ENCODE data around the gene NACA.
"Not testable (repeated sequence)": the region's sequence is repeated elsewhere in the genome, so short reads cannot be mapped to it uniquely, and the experiment has no call there.

The NACA gene

GRCh38 chr12:56723889-56724700, 1.0 kb downstream of the NACA start:
- no peak for DNase-seq (ENCODE audit: low read depth)

GRCh38 chr12:56723352-56723751, 1.7 kb downstream of the NACA start:
- DNase-seq (ENCODE audit: low read depth) = no peak

GRCh38 chr12:56722832-56723231, 2.3 kb downstream of the NACA start:
- no peak for DNase-seq (ENCODE audit: low read depth)

- no peak for DNase-seq (ENCODE audit: low read depth)
Measured at GRCh38 chr12:56721721-56722120, 3.4 kb downstream of the NACA start.

- DNase-seq (ENCODE audit: low read depth) = no peak
Measured at GRCh38 chr12:56721216-56721615, 3.9 kb downstream of the NACA start.

GRCh38 chr12:56720731-56721151, 4.4 kb downstream of the NACA start:
- no peak for DNase-seq (ENCODE audit: low read depth)

GRCh38 chr12:56719056-56719455, 6.0 kb downstream of the NACA start:
- DNase-seq (ENCODE audit: low read depth) = no peak

- DNase-seq (ENCODE audit: low read depth) = no peak
Measured at GRCh38 chr12:56718636-56719035, 6.5 kb downstream of the NACA start.

- DNase-seq (ENCODE audit: low read depth) = no peak
Measured at GRCh38 chr12:56718149-56718548, 7.0 kb downstream of the NACA start.

- DNase-seq (ENCODE audit: low read depth) = no peak
Measured at GRCh38 chr12:56716933-56717880, 7.9 kb downstream of the NACA start.

GRCh38 chr12:56716458-56716857, 8.6 kb downstream of the NACA start:
- no peak for DNase-seq (ENCODE audit: low read depth)

- DNase-seq (ENCODE audit: low read depth) = no peak
Measured at GRCh38 chr12:56715798-56716197, 9.3 kb downstream of the NACA start.

GRCh38 chr12:56714431-56714929, 10.6 kb downstream of the NACA start:
- no peak for DNase-seq (ENCODE audit: low read depth)

GRCh38 chr12:56713345-56713744, 11.8 kb downstream of the NACA start:
- DNase-seq (ENCODE audit: low read depth) = no peak

- DNase-seq (ENCODE audit: low read depth) = no peak
Measured at GRCh38 chr12:56709759-56710376, 15.2 kb downstream of the NACA start.

GRCh38 chr12:56704522-56704921, 20.6 kb downstream of the NACA start:
- not testable (repeated sequence) for DNase-seq (ENCODE audit: low read depth)

GRCh38 chr12:56699020-56699661, 26.0 kb downstream of the NACA start:
- DNase-seq (ENCODE audit: low read depth) = no peak

GRCh38 chr12:56695327-56696101, 29.6 kb downstream of the NACA start:
- no peak for DNase-seq (ENCODE audit: low read depth)

- no peak for DNase-seq (ENCODE audit: low read depth)
Measured at GRCh38 chr12:56694161-56694560, 30.9 kb downstream of the NACA start.

- no peak for DNase-seq (ENCODE audit: low read depth)
Measured at GRCh38 chr12:56688846-56689109, 36.3 kb downstream of the NACA start.

GRCh38 chr12:56688129-56688845, 36.8 kb downstream of the NACA start, which contains the start of gene PTGES3:
Gene PTGES3 (minus strand): TSS chr12:56688284. CDS start chr12:56687999, 285 bp downstream.
- DNase-seq (ENCODE audit: low read depth) = peak; percentile 97

All from stimulated activated CD8-positive, alpha-beta memory T cell treated with anti-CD3 and anti-CD28 coated beads, Interleukin-4, amount 100 ng/mL, for 24 hours (primary cell).